GM19467 (cell line): ENCODE results near the gene FAM171A1.

Source experiments
- ATAC-seq: cut with Tn5 transposase; IDR thresholded peaks from one replicate; pipeline ENCODE4 v1.9.1; 2021; ENCODE audit warnings: mild to moderate bottlenecking, moderate library complexity; ENCODE audit not compliant: unreplicated experiment

FAM171A1 gene

GRCh38 chr10:15181576-15182156, 189.4 kb downstream of the FAM171A1 start:
- ATAC-seq: no peak

- no peak for ATAC-seq
These were observed 190.4 kb downstream of the FAM171A1 start for GRCh38 chr10:15180736-15181135.

GRCh38 chr10:15176269-15176668, 194.8 kb downstream of the FAM171A1 start:
- ATAC-seq: no peak

- ATAC-seq: no peak
These were observed 195.5 kb downstream of the FAM171A1 start for GRCh38 chr10:15175587-15175986.

- ATAC-seq: no peak
These were observed 198.7 kb downstream of the FAM171A1 start for GRCh38 chr10:15172306-15172840.

GRCh38 chr10:15169555-15170401, 201.3 kb downstream of the FAM171A1 start:
- ATAC-seq: no peak

GRCh38 chr10:15168786-15169554, 202.1 kb downstream of the FAM171A1 start:
- peak; percentile 42 for ATAC-seq

- peak; percentile 88 for ATAC-seq
These were observed 202.8 kb downstream of the FAM171A1 start, which contains the start of gene NMT2 for GRCh38 chr10:15168291-15168785. Gene NMT2 (minus strand): TSS chr10:15168693. CDS start chr10:15168612, 81 bp downstream.

GRCh38 chr10:15167411-15168290, 203.4 kb downstream of the FAM171A1 start:
- ATAC-seq: peak; percentile 32

GRCh38 chr10:15166325-15166724, 204.8 kb downstream of the FAM171A1 start:
- ATAC-seq: no peak

GRCh38 chr10:15163253-15163828, 207.7 kb downstream of the FAM171A1 start:
- no peak for ATAC-seq
